Astrocyte (in vitro differentiated cells and primary cell): ENCODE measurements around the gene TRDN. TPM values are rescaled to one million over a fixed set of nuclear protein-coding genes. Genes with fewer than 3 reads are reported as not detected.

Experiments
- DNase-seq: peaks from one replicate; pipeline ENCODE4 v3.0.0-alpha.2; 2010; ENCODE audit warnings: low read depth
- FAIRE-seq: peaks from 2 replicates; lab custom pipeline; 2011; peaks lifted over from hg19 to GRCh38; lab: Jason Lieb, UNC
- H2AFZ ChIP-seq: 2 replicates; pipeline ENCODE4 v1.6.0; 2012; ENCODE audit warnings: low read depth, low read length, inconsistent platforms
- H3K27ac ChIP-seq: 2 replicates; pipeline ENCODE4 v1.5.1; 2011; ENCODE audit warnings: low read depth, low read length, inconsistent platforms
- H3K27me3 ChIP-seq: 2 replicates; pipeline ENCODE4 v1.6.0; 2011; ENCODE audit warnings: low read length, inconsistent platforms; ENCODE audit not compliant: insufficient read depth
- H3K36me3 ChIP-seq: 2 replicates; pipeline ENCODE4 v1.5.1; 2011; ENCODE audit warnings: low read length, inconsistent platforms; ENCODE audit not compliant: insufficient read depth
- H3K4me1 ChIP-seq: 2 replicates; pipeline ENCODE4 v1.5.1; 2011; ENCODE audit warnings: low read length, inconsistent platforms; ENCODE audit not compliant: insufficient read depth
- H3K4me2 ChIP-seq: 2 replicates; pipeline ENCODE4 v1.6.0; 2012; ENCODE audit warnings: low read length, inconsistent platforms
- H3K4me3 ChIP-seq: 2 replicates; pipeline ENCODE4 v1.5.1; 2011; ENCODE audit warnings: low read depth, mild to moderate bottlenecking, low read length, inconsistent platforms; ENCODE audit not compliant: insufficient read depth
- H3K79me2 ChIP-seq: 2 replicates; pipeline ENCODE4 v1.6.0; 2012; ENCODE audit warnings: mild to moderate bottlenecking, low read length, inconsistent platforms; ENCODE audit not compliant: insufficient read depth
- H3K9ac ChIP-seq: 2 replicates; pipeline ENCODE4 v1.6.0; 2012; ENCODE audit warnings: mild to moderate bottlenecking, low read length, inconsistent platforms
- H3K9me3 ChIP-seq: 2 replicates; pipeline ENCODE4 v1.5.1; 2012; ENCODE audit warnings: low read depth, mild to moderate bottlenecking, low read length, inconsistent platforms; ENCODE audit not compliant: insufficient read depth
- H4K20me1 ChIP-seq: 2 replicates; pipeline ENCODE4 v1.6.0; 2012; ENCODE audit warnings: low read length, inconsistent platforms; ENCODE audit not compliant: insufficient read depth
- H3K27ac Mint-ChIP-seq: one replicate; pipeline ENCODE4 v1.8.0; 2021; ENCODE audit warnings: mild to moderate bottlenecking, mixed read lengths; ENCODE audit not compliant: unreplicated experiment
- H3K27me3 Mint-ChIP-seq: one replicate; pipeline ENCODE4 v1.8.0; 2021; ENCODE audit warnings: low read depth, mixed read lengths; ENCODE audit not compliant: unreplicated experiment
- H3K36me3 Mint-ChIP-seq: one replicate; pipeline ENCODE4 v1.8.0; 2021; ENCODE audit warnings: low read depth, mixed read lengths; ENCODE audit not compliant: unreplicated experiment
- H3K4me1 Mint-ChIP-seq: one replicate; pipeline ENCODE4 v1.8.0; 2021; ENCODE audit warnings: low read depth, mixed read lengths; ENCODE audit not compliant: unreplicated experiment
- H3K4me3 Mint-ChIP-seq: one replicate; pipeline ENCODE4 v1.8.0; 2021; ENCODE audit warnings: mild to moderate bottlenecking, moderate library complexity, mixed read lengths; ENCODE audit not compliant: unreplicated experiment
- H3K9me3 Mint-ChIP-seq: one replicate; pipeline ENCODE4 v1.8.0; 2021; ENCODE audit warnings: mild to moderate bottlenecking, mixed read lengths; ENCODE audit not compliant: unreplicated experiment
- CTCF ChIP-seq: IDR thresholded peaks from 2 replicates; pipeline ENCODE4 v1.5.1; 2011; ENCODE audit warnings: low read depth, mild to moderate bottlenecking, inconsistent platforms, low read length, moderate library complexity; ENCODE audit not compliant: insufficient read depth
- EZH2 ChIP-seq: IDR thresholded peaks from 2 replicates; pipeline ENCODE4 v1.6.1; 2012; ENCODE audit warnings: mild to moderate bottlenecking, low read length, inconsistent platforms; ENCODE audit not compliant: insufficient read depth
- total RNA-seq: library from RNA; stranded (reverse); gene quantifications from 2 replicates; pipeline ENCODE4 v1.2.1, GENCODE V29; 2021

Gene TRDN
- total RNA-seq, 1 donor from 2014 or later: not detected

- Histone ChIP-seq H3K9me3 (no peaks in the 10 kb centered on the region), H2AFZ (no peak overlapping the region), H3K27me3 (no peaks in the 10 kb centered on the region), H3K9ac (no peak overlapping the region), H3K4me1 (no peaks in the 10 kb centered on the region), H3K4me2 (no peak overlapping the region), H3K79me2 (no peaks in the 10 kb centered on the region), H3K36me3 (no peaks in the 10 kb centered on the region), H3K27ac (no peak overlapping the region), H3K4me3 (no peak overlapping the region), H4K20me1 (no peaks in the 10 kb centered on the region)
- Mint-ChIP-seq H3K4me3 (no peak overlapping the region), H3K27ac (no peak overlapping the region), H3K36me3 (no peaks in the 10 kb centered on the region), H3K27me3 (no peaks in the 10 kb centered on the region), H3K4me1 (no peaks in the 10 kb centered on the region), H3K9me3 (peaks cover 8% of the 10 kb centered on the region)
- TF ChIP-seq EZH2 (no peak), CTCF (no peak)
- no peak for DNase-seq
- FAIRE-seq: no peak
Measured at GRCh38 chr6:123448306-123448884, 188.4 kb downstream of the TRDN start.

- DNase-seq: no peak
- no peaks in the 10 kb centered on the region for H3K27me3 ChIP-seq
- peaks cover 8% of the 10 kb centered on the region for H3K9me3 Mint-ChIP-seq
- no peak overlapping the region for H3K27ac ChIP-seq
- no peaks in the 10 kb centered on the region for H3K27me3 Mint-ChIP-seq
- no peak for FAIRE-seq
- H3K36me3 Mint-ChIP-seq: no peaks in the 10 kb centered on the region
- no peak overlapping the region for H3K9ac ChIP-seq
- H3K9me3 ChIP-seq: no peaks in the 10 kb centered on the region
- H3K4me2 ChIP-seq: no peak overlapping the region
- H3K4me1 Mint-ChIP-seq: no peaks in the 10 kb centered on the region
- H3K4me3 ChIP-seq: no peak overlapping the region
- H3K27ac Mint-ChIP-seq: no peak overlapping the region
- H4K20me1 ChIP-seq: no peaks in the 10 kb centered on the region
- no peak overlapping the region for H2AFZ ChIP-seq
- H3K36me3 ChIP-seq: no peaks in the 10 kb centered on the region
- no peaks in the 10 kb centered on the region for H3K79me2 ChIP-seq
- TF ChIP-seq CTCF: no peak
- no peak for TF ChIP-seq EZH2
- H3K4me1 ChIP-seq: no peaks in the 10 kb centered on the region
- no peak overlapping the region for H3K4me3 Mint-ChIP-seq
Measured at GRCh38 chr6:123447315-123447937, 189.3 kb downstream of the TRDN start.

- H3K4me3 ChIP-seq: no peak overlapping the region
- no peaks in the 10 kb centered on the region for H3K27me3 ChIP-seq
- H3K4me2 ChIP-seq: no peak overlapping the region
- no peak overlapping the region for H3K27ac Mint-ChIP-seq
- TF ChIP-seq CTCF (no peak), EZH2 (no peak)
- H3K9me3 ChIP-seq: no peaks in the 10 kb centered on the region
- no peaks in the 10 kb centered on the region for H3K27me3 Mint-ChIP-seq
- no peak overlapping the region for H3K4me3 Mint-ChIP-seq
- H3K27ac ChIP-seq: no peak overlapping the region
- H2AFZ ChIP-seq: no peak overlapping the region
- H3K36me3 Mint-ChIP-seq: no peaks in the 10 kb centered on the region
- no peak overlapping the region for H3K9ac ChIP-seq
- no peaks in the 10 kb centered on the region for H3K9me3 Mint-ChIP-seq
- no peaks in the 10 kb centered on the region for H3K4me1 Mint-ChIP-seq
- DNase-seq (no peak), FAIRE-seq (no peak)
- H3K4me1 ChIP-seq: no peaks in the 10 kb centered on the region
- H3K36me3 ChIP-seq: no peaks in the 10 kb centered on the region
- no peaks in the 10 kb centered on the region for H3K79me2 ChIP-seq
- no peaks in the 10 kb centered on the region for H4K20me1 ChIP-seq
Measured at GRCh38 chr6:123439371-123439770, 197.4 kb downstream of the TRDN start.
